SH-SY5Y (cell line): ENCODE results near the gene SCN1A.

Experiments used
- GATA2 ChIP-seq: IDR thresholded peaks from 2 replicates; pipeline ENCODE4 v1.6.1; 2011; ENCODE audit warnings: mild to moderate bottlenecking, low read depth, low read length
- GATA3 ChIP-seq: IDR thresholded peaks from 2 replicates; pipeline ENCODE4 v1.6.1; 2011; ENCODE audit warnings: low read depth, mild to moderate bottlenecking, low read length, moderate library complexity

DNA sequence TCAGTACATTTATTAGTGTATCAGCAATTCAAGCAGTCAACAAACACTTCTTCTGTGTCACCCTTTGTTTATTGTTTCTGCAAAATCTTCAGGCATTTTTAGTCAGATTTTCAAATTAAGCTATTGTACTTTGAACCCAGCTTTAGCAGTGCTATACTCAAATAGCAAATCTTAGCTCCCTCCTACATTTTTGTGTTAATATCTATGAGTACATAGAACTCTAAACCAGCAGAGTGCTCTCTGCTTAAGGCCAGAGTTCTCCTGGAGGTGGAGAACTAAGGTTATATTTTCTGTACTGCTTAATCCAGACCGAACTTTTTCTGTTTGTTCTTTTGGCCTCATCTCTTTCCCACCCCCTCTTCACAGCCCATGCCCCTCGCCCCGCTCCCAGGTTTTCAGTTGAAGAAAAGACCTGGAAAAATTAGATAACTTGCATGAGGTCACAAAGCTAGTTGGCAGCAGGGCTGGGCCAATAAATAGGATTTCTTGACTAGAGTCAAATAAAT is 29.2 kb upstream of the SCN1A start:
- no peak for TF ChIP-seq GATA3
- TF ChIP-seq GATA2, result no peak
